Measurements from ENCODE around the gene SLC39A12. TPM values are rescaled to one million over a fixed set of nuclear protein-coding genes. Genes with fewer than 3 reads are reported as not detected.
"Not testable (repeated sequence)": the region's sequence is repeated elsewhere in the genome, so short reads cannot be mapped to it uniquely, and the experiment has no call there.

SLC39A12 gene
- total RNA-seq, 2 experiments from 2014 or later = not detected

GRCh38 chr10:17943033-17943745, 8.5 kb upstream of the SLC39A12 start:
- POLR2A ChIA-PET = no interaction called here
- CTCF ChIA-PET = no interaction called here
- Mint-ChIP-seq H3K9me3 (no peaks in the 10 kb centered on the region), H3K27ac (no peak overlapping the region), H3K4me3 (no peak overlapping the region), H3K27me3 (peaks cover 1% of the 10 kb centered on the region), H3K36me3 (ENCODE audit: low read depth) (no peaks in the 10 kb centered on the region), H3K4me1 (no peaks in the 10 kb centered on the region)
- no peak for DNase-seq

DNA sequence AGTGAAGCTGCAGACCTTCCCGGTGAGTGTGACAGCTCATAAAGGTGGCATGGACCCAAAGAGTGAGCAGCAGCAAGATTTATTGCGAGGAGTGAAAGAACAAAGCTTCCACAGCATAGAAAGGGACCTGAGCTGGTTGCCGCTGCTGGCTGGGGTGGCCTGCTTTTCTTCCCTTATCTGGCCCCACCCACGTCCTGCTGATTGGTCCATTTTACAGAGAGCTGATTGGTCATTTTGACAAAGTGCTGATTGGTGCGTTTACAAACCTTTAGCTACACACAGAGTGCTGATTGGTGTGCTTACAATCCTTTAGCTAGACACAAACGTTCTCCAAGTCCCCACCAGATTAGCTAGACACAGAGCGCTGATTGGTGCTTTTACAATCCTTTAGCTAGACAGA, 1.4 kb upstream of the SLC39A12 start:
- H3K4me1 Mint-ChIP-seq; H3K27me3 Mint-ChIP-seq; H3K9me3 Mint-ChIP-seq; H3K4me3 Mint-ChIP-seq; POLR2A ChIA-PET; H3K27ac Mint-ChIP-seq; CTCF ChIA-PET; H3K36me3 Mint-ChIP-seq (ENCODE audit: low read depth); DNase-seq: not testable (repeated sequence)

GRCh38 chr10:17950726-17951125, 992 bp upstream of the SLC39A12 start:
- Mint-ChIP-seq H3K4me1 (no peaks in the 10 kb centered on the region), H3K27me3 (peaks cover 1% of the 10 kb centered on the region), H3K9me3 (peaks cover 8% of the 10 kb centered on the region), H3K27ac (no peak overlapping the region), H3K36me3 (ENCODE audit: low read depth) (no peaks in the 10 kb centered on the region), H3K4me3 (no peak overlapping the region)
- POLR2A ChIA-PET = no interaction called here
- CTCF ChIA-PET = no interaction called here
- no peak for DNase-seq

GRCh38 chr10:17954372-17954771, 2.7 kb downstream of the SLC39A12 start:
- H3K27me3 Mint-ChIP-seq; H3K4me1 Mint-ChIP-seq; DNase-seq; POLR2A ChIA-PET; H3K36me3 Mint-ChIP-seq (ENCODE audit: low read depth); H3K27ac Mint-ChIP-seq; H3K4me3 Mint-ChIP-seq; H3K9me3 Mint-ChIP-seq: not testable (repeated sequence)
- CTCF ChIA-PET = interaction anchor here (0.5 kb wide), 1 partner anchor 144 kb away, joined by 3 read pairs; no protein-coding TSS in a partner anchor

GRCh38 chr10:17954861-17955260, 3.1 kb downstream of the SLC39A12 start:
- Mint-ChIP-seq H3K9me3 (peaks cover 7% of the 10 kb centered on the region), H3K27me3 (no peaks in the 10 kb centered on the region), H3K27ac (no peak overlapping the region), H3K36me3 (ENCODE audit: low read depth) (no peaks in the 10 kb centered on the region), H3K4me3 (no peak overlapping the region), H3K4me1 (no peaks in the 10 kb centered on the region)
- ChIA-PET POLR2A (no interaction called here), CTCF (no interaction called here)
- DNase-seq = no peak

GRCh38 chr10:17958049-17958448, 6.3 kb downstream of the SLC39A12 start:
- ChIA-PET POLR2A (no interaction called here), CTCF (no interaction called here)
- H3K27ac Mint-ChIP-seq = no peak overlapping the region
- no peak for DNase-seq
- no peaks in the 10 kb centered on the region for H3K4me1 Mint-ChIP-seq
- peaks cover 2% of the 10 kb centered on the region for H3K9me3 Mint-ChIP-seq
- H3K27me3 Mint-ChIP-seq = no peaks in the 10 kb centered on the region
- H3K4me3 Mint-ChIP-seq = no peak overlapping the region
- no peaks in the 10 kb centered on the region for H3K36me3 Mint-ChIP-seq (ENCODE audit: low read depth)

DNA sequence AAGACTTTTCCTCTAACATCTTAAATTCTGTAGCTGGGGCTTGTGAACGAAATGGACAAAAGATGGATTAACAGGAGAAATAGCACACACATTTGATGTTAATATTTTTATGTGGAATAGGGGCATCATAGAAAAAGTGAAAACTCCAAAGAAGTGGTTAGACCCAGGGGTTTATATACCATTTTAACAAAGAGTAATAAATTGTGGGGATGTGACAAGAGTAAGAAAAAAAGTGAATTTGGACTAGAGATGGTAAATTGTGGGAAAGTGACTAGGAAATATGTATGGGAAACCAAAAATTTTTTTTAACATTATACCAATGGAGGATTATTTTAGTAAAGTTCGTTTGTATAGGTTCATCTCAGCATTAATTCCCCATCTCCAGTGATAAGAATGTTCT, 8.2 kb downstream of the SLC39A12 start:
- Mint-ChIP-seq H3K4me3 (no peak overlapping the region), H3K9me3 (peaks cover 2% of the 10 kb centered on the region), H3K27ac (no peak overlapping the region), H3K4me1 (no peaks in the 10 kb centered on the region), H3K27me3 (no peaks in the 10 kb centered on the region), H3K36me3 (ENCODE audit: low read depth) (no peaks in the 10 kb centered on the region)
- CTCF ChIA-PET = no interaction called here
- POLR2A ChIA-PET = no interaction called here
- no peak for DNase-seq

GRCh38 chr10:17961551-17962422, 10.1 kb downstream of the SLC39A12 start:
- Mint-ChIP-seq H3K36me3 (ENCODE audit: low read depth) (no peaks in the 10 kb centered on the region), H3K27ac (no peak overlapping the region), H3K9me3 (peaks cover 4% of the 10 kb centered on the region), H3K4me3 (no peak overlapping the region), H3K27me3 (no peaks in the 10 kb centered on the region), H3K4me1 (no peaks in the 10 kb centered on the region)
- CTCF ChIA-PET = interaction anchor here (0.6 kb wide), 1 partner anchor 380 kb away, joined by 4 read pairs; no protein-coding TSS in a partner anchor
- POLR2A ChIA-PET = no interaction called here
- no peak for DNase-seq

- CTCF ChIA-PET = no interaction called here
- POLR2A ChIA-PET = no interaction called here
These were observed 11.7 kb downstream of the SLC39A12 start for GRCh38 chr10:17963431-17963830.

DNA sequence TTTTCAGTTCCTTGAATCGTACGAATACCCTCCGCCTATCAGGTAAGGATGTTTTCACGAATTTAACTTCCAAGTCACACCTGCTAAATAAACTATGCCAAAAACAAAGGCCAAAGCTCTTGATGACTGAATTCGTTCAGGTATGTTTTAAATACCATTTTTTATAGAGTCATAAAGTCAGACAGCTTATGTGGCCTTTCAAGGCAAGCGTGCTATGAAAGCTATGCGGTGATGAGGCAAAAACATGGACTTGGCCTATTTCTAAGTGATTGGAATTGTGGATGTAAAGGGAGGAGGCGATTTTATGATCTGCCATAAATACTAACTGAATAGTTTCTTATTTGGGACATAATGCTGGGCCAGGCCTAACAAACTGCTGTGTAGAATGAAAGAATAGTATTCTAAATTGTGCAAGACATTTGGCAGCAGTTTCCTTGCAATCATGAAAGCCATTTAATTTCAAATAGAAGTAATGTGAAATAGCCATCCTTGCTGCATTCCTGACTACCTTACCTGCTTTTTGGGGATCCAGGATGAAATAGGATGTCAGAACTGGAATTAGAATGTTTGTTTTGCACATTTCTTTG, 14.0 kb downstream of the SLC39A12 start:
- Mint-ChIP-seq H3K4me1 (no peaks in the 10 kb centered on the region), H3K27me3 (no peaks in the 10 kb centered on the region), H3K27ac (no peak overlapping the region), H3K9me3 (peaks cover 4% of the 10 kb centered on the region), H3K36me3 (ENCODE audit: low read depth) (no peaks in the 10 kb centered on the region), H3K4me3 (no peak overlapping the region)
- ChIA-PET POLR2A (no interaction called here), CTCF (no interaction called here)
- no peak for DNase-seq

More at GRCh38 chr10:17963431-17963830, 11.7 kb downstream of the SLC39A12 start:
- no peak overlapping the region for H3K27ac Mint-ChIP-seq
- no peak for DNase-seq
- H3K9me3 Mint-ChIP-seq = peaks cover 4% of the 10 kb centered on the region
- H3K36me3 Mint-ChIP-seq (ENCODE audit: low read depth) = no peaks in the 10 kb centered on the region
- no peak overlapping the region for H3K4me3 Mint-ChIP-seq
- no peaks in the 10 kb centered on the region for H3K4me1 Mint-ChIP-seq
- no peaks in the 10 kb centered on the region for H3K27me3 Mint-ChIP-seq

DNA sequence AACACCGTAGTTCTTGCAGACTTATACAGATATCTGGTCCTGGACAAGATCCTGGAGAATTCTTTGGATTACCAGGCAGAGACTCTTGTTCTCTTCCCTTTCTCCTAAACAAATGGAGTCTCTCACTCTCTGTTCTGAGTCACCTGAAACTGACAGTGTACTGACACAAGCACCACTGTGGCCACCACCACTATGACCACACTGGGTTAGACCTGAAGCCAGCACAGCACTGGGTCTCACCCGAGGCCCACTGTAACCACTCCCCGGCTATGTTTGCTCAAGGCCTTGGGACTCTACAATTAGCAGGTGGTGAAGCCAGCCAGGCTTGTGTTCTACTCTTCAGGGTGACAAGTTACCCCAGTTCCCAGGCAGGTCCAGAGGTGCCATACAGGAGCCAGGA, 22.8 kb downstream of the SLC39A12 start:
- Mint-ChIP-seq H3K27ac (no peak overlapping the region), H3K4me1 (no peaks in the 10 kb centered on the region), H3K36me3 (ENCODE audit: low read depth) (no peaks in the 10 kb centered on the region), H3K9me3 (no peaks in the 10 kb centered on the region), H3K27me3 (no peaks in the 10 kb centered on the region), H3K4me3 (no peak overlapping the region)
- DNase-seq = no peak
- ChIA-PET CTCF (no interaction called here), POLR2A (no interaction called here)

DNA sequence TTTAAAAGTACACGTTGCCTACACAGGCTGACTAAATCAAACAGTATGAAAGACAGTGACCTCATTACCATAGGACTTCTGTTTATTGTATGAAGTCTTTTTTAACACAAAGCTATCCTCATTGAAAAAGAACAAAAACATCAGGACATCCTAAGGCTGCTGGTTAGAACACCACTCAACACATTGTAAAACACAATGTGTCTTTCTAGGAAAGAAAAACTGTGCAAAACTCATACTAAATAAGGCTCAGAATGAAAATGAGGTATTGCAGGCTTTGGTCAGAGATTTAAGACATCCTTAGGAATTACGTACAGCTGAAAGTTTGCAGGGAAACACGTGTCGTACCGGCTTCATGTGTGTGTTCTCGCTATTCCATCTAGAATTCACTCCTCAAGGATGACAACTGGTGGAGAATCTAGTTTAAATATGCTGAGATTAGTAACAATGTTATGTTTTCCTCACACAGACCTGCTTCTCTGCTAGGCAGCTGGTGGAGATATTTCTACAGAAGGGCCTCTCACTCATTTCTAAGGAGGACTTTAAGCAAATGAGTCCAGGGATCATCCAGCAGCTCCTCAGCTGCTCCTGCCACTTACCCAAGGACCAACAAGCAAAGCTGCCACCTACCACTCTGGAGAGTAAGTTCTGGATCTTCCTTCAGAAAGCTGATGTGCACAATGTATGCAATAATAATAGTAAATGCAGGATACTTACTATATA, 29.3 kb downstream of the SLC39A12 start:
- Mint-ChIP-seq H3K27ac (no peak overlapping the region), H3K4me1 (no peaks in the 10 kb centered on the region), H3K9me3 (no peaks in the 10 kb centered on the region), H3K36me3 (ENCODE audit: low read depth) (no peaks in the 10 kb centered on the region), H3K4me3 (no peak overlapping the region), H3K27me3 (no peaks in the 10 kb centered on the region)
- ChIA-PET POLR2A (no interaction called here), CTCF (no interaction called here)
- DNase-seq = no peak

GRCh38 chr10:17981766-17982380, 30.2 kb downstream of the SLC39A12 start:
- Mint-ChIP-seq H3K27me3 (no peaks in the 10 kb centered on the region), H3K27ac (no peak overlapping the region), H3K4me1 (no peaks in the 10 kb centered on the region), H3K36me3 (ENCODE audit: low read depth) (no peaks in the 10 kb centered on the region), H3K9me3 (no peaks in the 10 kb centered on the region), H3K4me3 (no peak overlapping the region)
- no peak for DNase-seq
- ChIA-PET CTCF (no interaction called here), POLR2A (interaction anchor here (1.3 kb wide), 1 partner anchor 9 kb away, joined by 3 read pairs; no protein-coding TSS in a partner anchor)

Measured in activated CD4-positive, alpha-beta memory T cell treated with anti-CD3 and anti-CD28 coated beads, Interleukin-2, amount 10 ng/mL, durations not matched to agents 7 days and 5 days (primary cell).